Nephron (organoid): Measurements from ENCODE around the gene CNTN4.

Source experiments
- H3K27ac Mint-ChIP-seq, 3 experiments: 2 replicates each; pipeline ENCODE4 v1.8.0; 2020; ENCODE audit warnings: mixed read lengths in 3 of 3, mild to moderate bottlenecking in 2 of 3, moderate library complexity in 1 of 3
- H3K27me3 Mint-ChIP-seq: 2 replicates; pipeline ENCODE4 v1.8.0; 2021; ENCODE audit warnings: low read depth, mild to moderate bottlenecking, moderate library complexity, mixed read lengths
- H3K36me3 Mint-ChIP-seq: 2 replicates; pipeline ENCODE4 v1.8.0; 2020; ENCODE audit warnings: low read depth, mixed read lengths
- H3K4me1 Mint-ChIP-seq: 2 replicates; pipeline ENCODE4 v1.8.0; 2020; ENCODE audit warnings: mixed read lengths
- H3K4me3 Mint-ChIP-seq, 3 experiments: 2 replicates each; pipeline ENCODE4 v1.8.0; 2020; ENCODE audit warnings: mild to moderate bottlenecking in 3 of 3, mixed read lengths in 3 of 3, moderate library complexity in 2 of 3
- H3K9me3 Mint-ChIP-seq: 2 replicates; pipeline ENCODE4 v1.8.0; 2020; ENCODE audit warnings: mixed read lengths
- CTCF ChIP-seq, 3 experiments: fragments of 200-600 bp; sonication (generic); IDR thresholded peaks; one replicate each; pipeline ENCODE4 v1.5.0; 2021; ENCODE audit warnings: antibody characterized with exemption in 3 of 3; ENCODE audit not compliant: unreplicated experiment in 3 of 3

CNTN4 gene

GRCh38 chr3:2130726-2131125, 32.1 kb downstream of the CNTN4 start:
- Mint-ChIP-seq H3K36me3 (peaks cover 10% of the 10 kb centered on the region), H3K9me3 (no peaks in the 10 kb centered on the region), H3K27ac (no peak overlapping the region), H3K27me3 (no peaks in the 10 kb centered on the region), H3K4me1 (no peaks in the 10 kb centered on the region), H3K4me3 (no peak overlapping the region)
- no peak for TF ChIP-seq CTCF (IDR thresholded peaks at IDR 0.05; ENCODE audit: unreplicated experiment in 3 of 3)

GRCh38 chr3:2133146-2133545, 34.5 kb downstream of the CNTN4 start:
- TF ChIP-seq CTCF (IDR thresholded peaks at IDR 0.05; ENCODE audit: unreplicated experiment in 3 of 3): no peak
- no peak overlapping the region for H3K27ac Mint-ChIP-seq
- no peaks in the 10 kb centered on the region for H3K27me3 Mint-ChIP-seq
- H3K36me3 Mint-ChIP-seq: peaks cover 19% of the 10 kb centered on the region
- H3K4me1 Mint-ChIP-seq: no peaks in the 10 kb centered on the region
- H3K4me3 Mint-ChIP-seq: no peak overlapping the region
- no peaks in the 10 kb centered on the region for H3K9me3 Mint-ChIP-seq

- Mint-ChIP-seq H3K4me3 (no peak overlapping the region), H3K27me3 (no peaks in the 10 kb centered on the region), H3K9me3 (peaks cover 3% of the 10 kb centered on the region), H3K27ac (no peak overlapping the region), H3K36me3 (peaks cover 30% of the 10 kb centered on the region), H3K4me1 (no peaks in the 10 kb centered on the region)
- TF ChIP-seq CTCF (IDR thresholded peaks at IDR 0.05; ENCODE audit: unreplicated experiment in 3 of 3): no peak
These were observed 39.0 kb downstream of the CNTN4 start for GRCh38 chr3:2137651-2138050.

GRCh38 chr3:2141482-2141881, 42.8 kb downstream of the CNTN4 start:
- Mint-ChIP-seq H3K4me1 (no peaks in the 10 kb centered on the region), H3K36me3 (peaks cover 28% of the 10 kb centered on the region), H3K27ac (no peak overlapping the region), H3K4me3 (no peak overlapping the region), H3K27me3 (no peaks in the 10 kb centered on the region), H3K9me3 (peaks cover 3% of the 10 kb centered on the region)
- TF ChIP-seq CTCF (IDR thresholded peaks at IDR 0.05; ENCODE audit: unreplicated experiment in 3 of 3): no peak

- H3K9me3 Mint-ChIP-seq: no peaks in the 10 kb centered on the region
- peaks cover 11% of the 10 kb centered on the region for H3K4me1 Mint-ChIP-seq
- no peak for TF ChIP-seq CTCF (IDR thresholded peaks at IDR 0.05; ENCODE audit: unreplicated experiment in 3 of 3)
- no peak overlapping the region for H3K27ac Mint-ChIP-seq
- H3K36me3 Mint-ChIP-seq: no peaks in the 10 kb centered on the region
- H3K4me3 Mint-ChIP-seq: no peak overlapping the region
- no peaks in the 10 kb centered on the region for H3K27me3 Mint-ChIP-seq
These were observed 50.1 kb downstream of the CNTN4 start for GRCh38 chr3:2148561-2149340.

- Mint-ChIP-seq H3K4me3 (no peak overlapping the region), H3K27me3 (peaks cover 4% of the 10 kb centered on the region), H3K4me1 (peaks cover 19% of the 10 kb centered on the region), H3K9me3 (no peaks in the 10 kb centered on the region), H3K27ac (no peak overlapping the region), H3K36me3 (peaks cover 11% of the 10 kb centered on the region)
- no peak for TF ChIP-seq CTCF (IDR thresholded peaks at IDR 0.05; ENCODE audit: unreplicated experiment in 3 of 3)
These were observed 54.4 kb downstream of the CNTN4 start for GRCh38 chr3:2153053-2153452.
